Activated T-cell treated with anti-CD3 and anti-CD28 coated beads for 24 hours (primary cell): Measurements from ENCODE around the gene RAET1L.
"Not testable (repeated sequence)": the region's sequence is repeated elsewhere in the genome, so short reads cannot be mapped to it uniquely, and the experiment has no call there.

Experiments used
- DNase-seq: peaks from one replicate; pipeline ENCODE4 v3.0.0-alpha.2; 2020; ENCODE audit warnings: low read depth

The RAET1L gene

GRCh38 chr6:149991472-149991795, 33.9 kb downstream of the RAET1L start:
- DNase-seq, result not testable (repeated sequence)

- no peak for DNase-seq
Observed at GRCh38 chr6:149990661-149991471, 34.5 kb downstream of the RAET1L start.

- DNase-seq, result no peak
Observed at GRCh38 chr6:149990212-149990660, 35.1 kb downstream of the RAET1L start.

- DNase-seq, result no peak
Observed at GRCh38 chr6:149988550-149989346, 36.6 kb downstream of the RAET1L start.

GRCh38 chr6:149987602-149988107, 37.7 kb downstream of the RAET1L start:
- no peak for DNase-seq

GRCh38 chr6:149985481-149985937, 39.8 kb downstream of the RAET1L start:
- no peak for DNase-seq

- no peak for DNase-seq
Observed at GRCh38 chr6:149984773-149985172, 40.6 kb downstream of the RAET1L start.

- DNase-seq, result no peak
Observed at GRCh38 chr6:149983145-149983544, 42.2 kb downstream of the RAET1L start.

- DNase-seq, result no peak
Observed at GRCh38 chr6:149979293-149979692, 46.0 kb downstream of the RAET1L start.

GRCh38 chr6:149978610-149979009, 46.7 kb downstream of the RAET1L start:
- DNase-seq, result no peak

GRCh38 chr6:149977221-149977620, 48.1 kb downstream of the RAET1L start:
- no peak for DNase-seq

GRCh38 chr6:149975400-149975799, 49.9 kb downstream of the RAET1L start:
- no peak for DNase-seq

- DNase-seq, result no peak
Observed at GRCh38 chr6:149974825-149975224, 50.5 kb downstream of the RAET1L start.

- not testable (repeated sequence) for DNase-seq
Observed at GRCh38 chr6:149974394-149974793, 50.9 kb downstream of the RAET1L start.

- no peak for DNase-seq
Observed at GRCh38 chr6:149969635-149970034, 55.7 kb downstream of the RAET1L start.

- not testable (repeated sequence) for DNase-seq
Observed at GRCh38 chr6:149968909-149969308, 56.4 kb downstream of the RAET1L start.
